HG03432 (cell line): ENCODE results near the gene DIP2C.

Experiments used
- ATAC-seq: cut with Tn5 transposase; IDR thresholded peaks from one replicate; pipeline ENCODE4 v1.9.1; 2021; ENCODE audit warnings: mild to moderate bottlenecking, moderate library complexity; ENCODE audit not compliant: unreplicated experiment

Gene DIP2C

DNA sequence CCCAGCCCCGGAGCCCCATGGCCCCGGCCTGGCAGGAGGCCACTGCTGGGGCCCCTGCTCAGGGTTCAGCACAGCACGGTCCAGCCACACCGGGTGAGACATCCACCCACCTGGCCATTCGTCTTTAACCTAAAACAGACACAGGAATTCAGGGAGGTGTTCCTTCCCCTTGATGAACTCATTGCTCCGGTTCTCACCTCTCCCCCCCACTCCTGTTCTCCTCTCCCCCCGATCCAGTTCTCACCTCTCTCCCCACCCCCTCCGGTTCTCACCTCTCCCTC is 129.8 kb downstream of the DIP2C start:
- ATAC-seq = no peak

DNA sequence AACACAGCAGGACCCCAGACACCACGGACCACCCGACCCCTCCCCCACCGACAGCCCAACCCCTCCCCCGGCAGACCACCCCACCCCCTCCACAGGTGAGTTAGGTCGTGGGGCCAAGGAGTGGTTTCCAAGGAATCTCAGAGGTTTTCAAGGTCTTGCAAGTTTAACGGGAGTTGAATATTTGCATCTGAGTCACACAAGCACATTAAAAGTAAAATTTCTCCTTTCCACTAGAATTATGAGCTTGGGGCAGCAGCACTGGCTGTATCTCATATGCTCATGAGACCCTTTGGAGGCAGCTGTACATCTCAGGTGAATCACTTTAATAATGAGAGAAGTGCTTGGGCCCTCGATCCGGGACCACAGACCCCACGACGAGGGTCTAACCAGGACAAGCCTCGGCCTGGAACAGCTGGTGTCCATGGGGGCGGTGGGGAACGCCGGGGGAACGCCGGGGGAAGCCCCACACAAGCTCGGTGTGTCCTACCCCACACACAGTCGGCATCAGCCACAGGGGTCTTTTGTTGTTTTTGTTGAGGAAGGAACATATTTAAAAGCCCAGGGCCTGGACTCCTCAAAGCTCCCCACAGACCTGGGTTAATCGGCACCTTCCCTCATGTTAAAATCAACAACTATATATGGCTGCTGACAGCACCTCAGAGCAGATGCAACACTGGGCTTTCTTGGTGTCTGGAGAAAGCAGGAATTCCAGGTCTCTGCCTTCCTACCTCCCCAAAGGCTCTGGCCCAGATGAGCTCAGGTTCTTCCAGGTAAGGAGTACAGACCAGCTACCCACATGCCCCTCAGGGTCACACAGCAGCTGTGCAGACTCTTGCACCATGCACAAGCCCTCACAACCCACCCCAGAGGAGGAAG is 130.3 kb downstream of the DIP2C start:
- no peak for ATAC-seq

DNA sequence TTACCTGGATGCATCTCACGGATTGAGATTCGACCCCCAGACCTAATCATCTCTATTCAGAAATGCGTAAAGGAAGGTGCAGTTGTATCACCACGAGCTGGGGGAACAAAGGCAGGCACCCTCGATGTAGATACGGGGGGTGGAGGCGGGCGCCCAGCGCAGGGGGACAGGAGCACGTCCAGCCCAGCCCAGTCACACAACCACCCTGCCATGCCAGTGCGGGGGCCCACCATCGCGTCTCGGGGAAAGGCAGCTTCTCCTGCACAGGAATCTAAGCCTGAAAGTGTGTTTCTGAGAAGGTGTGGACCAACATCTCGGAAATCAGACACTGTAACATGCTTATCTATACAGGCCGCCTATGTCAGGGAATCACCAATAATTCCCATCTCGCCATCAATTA is 131.1 kb downstream of the DIP2C start:
- no peak for ATAC-seq

DNA sequence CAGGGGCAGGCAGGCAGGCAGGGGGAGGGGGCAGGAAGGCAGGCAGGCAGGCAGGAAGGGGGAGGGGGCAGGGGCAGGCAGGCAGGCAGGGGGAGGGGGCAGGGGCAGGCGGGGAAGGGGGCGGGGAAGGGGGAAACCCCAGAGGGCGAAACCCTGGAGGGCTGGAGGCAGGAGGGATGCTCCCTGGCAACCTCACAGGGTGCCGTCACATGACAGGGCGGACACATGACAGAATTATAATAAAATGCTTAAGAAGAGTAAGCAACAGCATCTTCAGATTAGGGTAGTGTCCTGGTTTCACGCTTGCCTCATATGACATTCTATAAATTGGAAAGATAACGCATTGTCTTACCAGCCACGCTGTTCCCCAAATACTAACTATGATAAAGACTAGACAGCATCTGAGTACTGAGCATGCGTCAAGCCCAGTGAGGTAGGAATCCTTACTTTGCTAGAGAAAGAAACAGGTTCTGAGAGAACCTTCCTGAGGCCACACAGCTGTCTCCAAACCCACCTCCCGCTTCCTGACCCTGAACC is 131.6 kb downstream of the DIP2C start:
- ATAC-seq = no peak

DNA sequence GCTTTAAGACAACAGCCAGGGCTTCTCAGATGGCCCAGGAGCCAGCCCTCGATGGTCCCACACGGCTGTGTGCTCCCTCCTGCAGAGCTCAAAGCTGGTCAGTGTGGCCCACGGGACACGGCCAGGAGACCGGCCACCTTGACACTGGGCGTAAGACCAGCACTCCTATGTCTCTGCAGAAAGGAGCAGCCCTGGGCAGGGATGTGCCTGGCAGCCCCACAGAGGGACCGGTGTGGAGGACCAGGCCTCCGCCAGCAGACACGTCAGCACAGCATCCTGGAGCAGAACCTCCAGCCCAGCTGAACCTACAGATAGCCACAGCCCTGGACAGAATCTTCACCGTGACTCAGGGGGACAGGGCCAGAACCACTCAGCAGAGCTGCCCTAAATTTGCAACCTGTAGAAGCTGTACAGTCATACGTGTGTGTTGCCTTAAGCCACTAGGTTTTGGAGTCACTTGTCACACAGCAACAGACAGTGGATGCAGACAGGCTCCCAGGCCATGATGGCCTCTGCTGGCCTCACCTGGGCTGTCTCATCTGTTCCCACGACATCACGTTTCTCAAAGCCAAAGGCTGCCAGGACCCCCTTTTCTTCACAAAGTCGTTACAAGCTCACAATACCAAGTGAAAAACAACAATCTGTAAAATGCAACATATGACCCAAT is 132.4 kb downstream of the DIP2C start:
- ATAC-seq = no peak

DNA sequence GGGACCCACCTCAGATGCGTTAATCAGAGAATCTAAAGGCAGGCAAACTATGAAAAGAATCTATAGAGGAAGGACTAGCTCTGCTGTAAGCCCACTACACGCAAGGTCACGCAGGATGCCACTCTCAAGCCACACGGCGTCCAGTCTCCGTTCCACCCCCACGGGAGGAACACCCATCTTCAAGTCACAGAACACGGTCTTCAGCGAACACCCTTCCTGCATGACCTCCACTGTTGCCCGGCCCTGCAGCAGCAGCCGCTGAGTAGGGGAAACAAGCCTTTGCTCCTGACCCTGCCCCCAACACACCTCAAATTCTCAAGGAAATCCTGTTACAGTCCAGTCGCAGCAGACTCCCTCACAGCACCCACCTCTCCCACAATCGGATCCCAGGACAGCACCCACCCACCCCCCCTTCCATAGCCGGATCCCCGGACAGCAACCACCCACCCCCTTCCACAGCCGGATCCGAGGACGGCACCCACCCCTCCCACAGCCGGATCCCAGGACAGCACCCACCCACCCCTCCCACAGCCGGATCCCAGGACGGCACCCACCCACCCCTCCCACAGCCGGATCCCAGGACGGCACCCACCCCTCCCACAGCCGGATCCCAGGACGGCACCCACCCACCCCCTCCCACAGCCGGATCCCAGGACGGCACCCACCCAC is 133.7 kb downstream of the DIP2C start:
- ATAC-seq = no peak

DNA sequence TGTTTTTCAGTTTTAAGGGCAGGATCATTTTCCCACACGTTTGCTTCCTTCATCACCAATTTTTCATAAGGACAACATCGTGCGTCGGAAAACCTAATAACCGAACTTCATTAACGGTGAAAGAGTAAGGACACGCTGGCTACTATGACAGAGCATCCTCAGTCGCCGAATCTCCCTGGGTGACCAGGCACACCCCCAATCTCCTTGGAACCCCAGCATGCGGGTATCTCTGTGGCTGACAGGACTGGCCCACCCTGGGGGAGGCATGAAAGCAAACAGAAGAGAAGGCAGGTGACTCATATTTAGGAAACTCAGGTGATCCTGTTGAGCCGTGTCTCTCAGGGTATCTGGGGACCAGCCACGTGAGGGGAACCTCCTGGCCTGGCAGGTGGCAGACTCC is 134.2 kb downstream of the DIP2C start:
- ATAC-seq = no peak

DNA sequence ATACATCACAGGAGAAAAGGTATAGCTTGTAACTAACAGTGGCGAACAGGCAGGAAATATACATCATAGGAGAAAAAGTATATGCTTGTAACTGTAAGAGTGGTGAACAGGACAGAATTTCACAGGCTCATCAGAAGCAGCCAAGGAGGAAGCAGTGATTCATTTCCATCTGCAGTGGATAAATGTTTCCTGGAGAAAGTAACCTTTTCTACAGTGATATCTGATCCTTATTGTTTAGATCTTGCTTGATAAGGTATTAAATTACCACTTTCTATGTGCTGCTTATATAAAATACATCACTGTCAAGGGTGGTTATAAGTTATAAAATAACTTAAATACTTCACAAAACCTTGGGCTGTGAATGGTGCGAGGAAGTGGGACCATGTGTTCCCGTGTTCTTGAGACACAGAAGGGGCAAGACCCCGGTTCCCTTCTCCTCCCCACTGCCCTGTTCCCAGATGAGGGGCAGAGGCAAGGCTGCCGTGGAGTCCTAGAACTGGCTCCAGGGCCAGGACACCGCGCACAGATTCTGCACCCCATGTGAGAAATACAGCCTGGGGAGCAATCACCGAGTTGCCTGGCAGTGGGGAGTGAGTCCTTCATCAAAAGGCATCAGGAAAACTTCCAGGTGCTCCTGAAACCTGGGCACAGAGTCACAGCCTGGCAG is 135.2 kb downstream of the DIP2C start:
- no peak for ATAC-seq

DNA sequence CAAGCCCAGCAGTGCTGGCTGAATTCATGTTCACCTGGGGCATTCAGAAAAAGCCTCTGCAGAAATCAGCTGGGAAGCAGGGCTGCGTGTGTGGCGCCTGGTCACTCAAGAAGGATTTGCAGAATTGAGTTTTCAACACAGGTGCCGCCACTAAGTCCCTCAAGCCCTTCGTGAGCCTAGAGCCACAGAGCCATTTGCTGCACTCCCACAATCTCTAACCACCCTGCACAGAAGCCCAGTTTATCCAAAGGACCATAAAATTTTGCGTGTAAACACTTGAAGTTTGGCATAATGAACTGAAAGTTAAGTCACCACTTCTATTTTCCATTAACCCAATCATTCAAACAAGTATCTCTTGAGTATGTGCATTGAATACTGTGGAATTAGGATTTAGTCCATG is 136.2 kb downstream of the DIP2C start:
- no peak for ATAC-seq

DNA sequence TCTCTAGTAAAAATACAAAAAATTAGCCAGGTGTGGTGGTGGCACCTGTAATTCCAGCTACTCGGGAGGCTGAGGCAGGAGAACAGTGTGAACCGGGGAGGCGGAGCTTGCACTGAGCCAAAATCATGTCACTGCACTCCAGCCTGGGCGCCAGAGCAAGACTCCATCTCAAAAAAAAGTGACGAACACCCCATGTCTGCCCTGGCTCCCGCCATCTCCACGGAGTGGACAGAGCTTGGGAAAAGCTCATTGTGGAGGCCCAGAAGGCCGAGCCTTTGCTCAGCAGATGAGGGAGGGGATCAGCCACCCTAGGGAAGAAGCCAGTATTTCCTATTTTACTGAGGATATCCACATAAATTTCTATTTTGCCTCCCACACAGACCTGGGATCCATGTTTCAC is 136.8 kb downstream of the DIP2C start:
- ATAC-seq = no peak

DNA sequence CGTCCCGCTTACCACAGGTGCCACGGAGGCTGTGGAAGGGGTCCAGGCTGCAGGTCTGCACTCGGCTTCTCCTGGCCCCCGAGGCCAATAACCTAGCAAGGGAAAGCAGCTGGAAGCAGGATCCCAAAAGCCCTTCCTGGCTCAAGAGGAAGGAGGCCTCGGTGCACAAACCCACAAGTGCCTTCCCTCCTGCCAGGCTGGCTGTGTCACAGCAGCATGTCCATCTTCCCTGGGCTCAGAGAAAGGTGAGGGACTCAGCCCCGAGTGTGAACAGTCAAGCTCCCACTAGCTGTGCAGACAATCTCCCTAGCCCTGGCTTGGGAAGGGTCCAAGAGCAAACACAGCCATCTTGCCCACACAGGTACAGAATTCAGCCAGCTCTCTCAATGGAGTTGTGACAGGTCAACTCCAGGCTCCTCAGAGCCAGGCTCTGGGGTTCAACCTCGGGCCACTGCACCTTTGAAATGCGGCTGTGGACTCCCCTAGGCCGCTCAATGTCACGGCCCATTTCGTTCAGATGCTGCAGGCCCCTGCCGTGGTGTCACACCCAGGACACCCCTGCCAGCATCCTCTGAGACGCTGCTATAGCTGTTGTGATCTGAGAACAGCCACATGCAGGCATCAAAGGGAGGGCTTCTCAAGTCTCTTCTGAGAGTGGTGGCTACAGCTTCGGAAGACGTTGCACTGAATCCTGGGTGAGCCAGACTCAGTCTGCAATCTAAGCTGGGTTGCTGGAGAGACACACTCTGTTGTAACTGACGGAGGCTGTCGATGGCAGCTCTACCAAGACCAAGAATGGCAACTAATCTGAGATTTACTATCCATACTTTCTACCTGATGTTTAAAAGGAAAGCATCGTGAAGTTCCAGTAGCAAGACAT is 137.9 kb downstream of the DIP2C start:
- no peak for ATAC-seq

DNA sequence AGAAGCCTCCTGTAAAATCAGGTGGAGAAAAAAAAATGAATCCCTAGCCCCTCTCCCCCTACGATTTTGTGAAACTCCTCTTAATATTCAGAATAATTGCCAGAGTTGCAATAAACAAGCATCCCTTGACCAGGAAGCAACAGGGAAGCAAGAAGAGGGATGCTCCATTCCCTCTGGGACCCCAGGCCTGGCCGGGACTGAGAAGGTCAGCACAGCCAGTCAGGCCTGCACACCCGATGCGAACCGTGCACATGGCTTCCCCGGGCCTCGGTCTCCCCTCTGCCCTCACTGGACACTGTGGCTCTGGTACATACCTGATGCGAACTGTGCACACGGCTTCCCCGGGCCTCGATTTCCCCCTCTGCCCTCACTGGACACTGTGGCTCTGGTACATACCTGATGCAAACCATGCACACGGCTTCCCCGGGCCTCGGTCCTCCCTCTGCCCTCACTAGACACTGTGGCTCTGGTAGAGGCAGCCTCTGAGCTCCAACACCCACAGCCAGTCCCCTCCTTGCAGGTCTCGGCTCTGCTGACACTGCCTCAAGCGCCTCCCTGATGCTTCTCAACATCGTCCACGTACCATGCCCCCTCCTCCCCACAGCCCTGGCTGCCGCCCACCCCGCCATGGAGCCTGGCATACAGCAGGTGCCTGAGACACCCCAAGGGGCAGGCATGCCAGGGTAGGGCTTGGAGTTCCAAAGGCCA is 138.6 kb downstream of the DIP2C start:
- ATAC-seq = no peak

DNA sequence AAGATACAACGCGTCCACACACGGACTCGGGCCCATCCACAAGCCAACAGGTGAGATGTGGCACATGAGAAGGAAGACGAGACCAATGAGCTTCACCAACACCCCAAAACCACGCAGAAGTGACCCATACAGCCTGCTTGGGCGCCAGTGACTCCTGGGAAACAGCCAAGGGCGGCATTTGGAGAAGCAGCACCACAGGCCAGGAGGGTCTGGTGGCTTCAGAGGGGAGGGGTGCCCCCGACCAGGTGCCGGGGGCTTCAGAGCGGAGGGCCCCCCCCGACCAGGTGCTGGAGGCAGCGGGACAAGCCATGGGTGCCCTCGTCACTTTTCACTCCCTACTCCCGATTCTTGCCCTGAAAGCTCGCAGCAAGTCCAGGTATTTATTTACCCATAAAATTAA is 140.1 kb downstream of the DIP2C start:
- ATAC-seq = no peak

DNA sequence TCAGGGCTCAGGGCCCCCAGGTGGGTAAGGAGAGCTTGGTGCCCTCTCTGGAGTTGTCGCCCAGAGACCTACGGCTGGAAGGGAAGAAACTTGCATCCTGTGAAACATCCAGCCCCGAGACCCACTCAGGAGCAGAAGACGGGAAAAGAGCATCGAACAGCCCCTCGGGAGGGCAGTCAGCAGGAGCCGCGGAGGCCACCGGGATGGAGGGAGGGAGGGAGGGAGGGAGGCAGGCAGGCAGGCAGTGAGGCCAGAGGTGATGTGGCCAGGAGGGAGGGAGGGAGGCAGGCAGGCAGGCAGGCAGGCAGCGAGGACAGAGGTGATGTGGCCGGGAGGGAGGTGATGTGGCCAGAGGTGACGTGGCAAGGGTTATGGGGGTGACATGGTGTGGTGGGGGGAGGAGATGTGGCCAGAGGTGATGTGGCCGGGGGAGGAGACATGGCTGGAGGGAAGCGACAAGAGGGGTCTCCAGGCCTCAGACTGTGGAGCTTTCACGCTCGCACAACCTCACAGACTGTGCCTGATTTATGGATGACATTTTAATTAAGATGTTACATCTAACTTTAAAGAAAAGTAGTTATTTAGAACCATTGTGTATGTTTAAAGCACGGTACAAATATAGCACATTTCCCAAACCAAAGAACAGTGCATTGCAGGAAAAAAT is 141.1 kb downstream of the DIP2C start:
- no peak for ATAC-seq

DNA sequence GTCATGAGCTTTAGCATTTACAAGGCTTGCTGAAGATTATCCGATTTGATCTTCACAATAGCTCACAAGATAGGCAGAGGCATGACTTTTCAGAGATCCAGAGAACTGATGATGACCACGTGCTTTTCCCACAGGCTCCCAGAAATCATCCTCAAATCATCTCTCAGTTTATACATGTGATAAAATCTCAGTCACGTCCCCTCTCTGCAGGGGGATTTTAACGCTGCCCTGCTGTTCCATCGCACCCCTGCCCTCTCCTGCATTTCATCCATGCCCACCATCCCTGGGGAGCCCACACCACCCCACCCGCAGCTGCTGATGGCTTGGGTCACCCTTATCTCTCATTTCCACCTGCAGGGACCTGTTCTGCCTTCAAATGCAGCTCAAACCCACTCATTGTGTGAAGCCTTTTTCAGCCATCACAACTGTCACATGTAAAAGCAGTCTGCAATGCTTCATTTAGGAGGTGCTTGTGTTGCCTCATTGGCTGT is 141.8 kb downstream of the DIP2C start:
- no peak for ATAC-seq

DNA sequence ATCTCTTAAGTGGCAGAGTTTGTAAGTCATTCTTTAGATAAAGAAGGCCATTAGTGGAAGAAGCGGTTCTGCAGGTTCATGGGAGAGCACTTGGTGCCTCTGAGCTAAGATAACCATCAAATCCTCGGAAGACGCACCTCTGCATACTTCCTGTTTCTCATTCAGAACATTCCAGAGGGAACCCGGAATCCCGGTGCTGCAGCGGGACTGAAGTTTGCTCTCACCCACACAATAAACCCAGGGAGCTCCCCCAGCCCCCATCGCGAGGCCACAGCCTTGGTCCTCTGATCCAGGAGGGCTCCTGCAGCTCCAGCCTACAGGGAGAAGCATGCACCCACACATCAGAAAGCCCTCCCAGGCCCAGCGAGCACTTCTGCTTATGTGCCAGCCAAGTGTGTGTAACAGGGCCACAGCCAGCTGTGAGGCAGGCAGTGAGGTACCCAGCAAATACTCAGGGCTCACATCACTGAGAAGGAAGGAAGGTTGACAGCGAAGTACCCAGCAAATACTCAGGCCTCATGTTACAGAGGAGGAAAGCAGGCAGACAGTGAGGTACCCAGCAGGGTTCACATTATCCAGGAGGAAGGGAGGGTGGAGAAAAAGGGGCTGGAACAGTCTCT is 142.4 kb downstream of the DIP2C start:
- no peak for ATAC-seq

DNA sequence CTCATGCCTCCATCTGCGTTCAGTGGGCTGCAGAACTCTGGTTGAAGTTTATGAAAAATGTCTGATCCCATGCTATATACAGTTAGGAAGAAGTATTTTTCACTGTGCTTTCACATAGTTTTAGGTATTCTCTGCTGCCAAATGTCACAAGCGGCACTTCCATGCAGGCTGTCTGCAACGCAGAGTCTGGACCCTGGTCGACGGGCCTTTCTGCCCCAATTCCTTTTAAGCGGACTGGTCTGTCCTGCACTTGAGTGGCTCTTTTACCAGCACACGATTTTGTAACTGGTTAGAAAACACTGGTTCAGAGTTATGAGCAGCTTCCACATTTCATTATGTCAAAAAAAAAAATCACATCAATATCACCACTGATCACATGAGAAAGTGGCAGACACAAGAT is 143.0 kb downstream of the DIP2C start:
- no peak for ATAC-seq
